ENCODE measurements around the gene ADNP.

ADNP gene

GRCh38 chr20:50844430-50845100 is 86.7 kb downstream of the ADNP start:
- DNase-seq = no peak

DNA sequence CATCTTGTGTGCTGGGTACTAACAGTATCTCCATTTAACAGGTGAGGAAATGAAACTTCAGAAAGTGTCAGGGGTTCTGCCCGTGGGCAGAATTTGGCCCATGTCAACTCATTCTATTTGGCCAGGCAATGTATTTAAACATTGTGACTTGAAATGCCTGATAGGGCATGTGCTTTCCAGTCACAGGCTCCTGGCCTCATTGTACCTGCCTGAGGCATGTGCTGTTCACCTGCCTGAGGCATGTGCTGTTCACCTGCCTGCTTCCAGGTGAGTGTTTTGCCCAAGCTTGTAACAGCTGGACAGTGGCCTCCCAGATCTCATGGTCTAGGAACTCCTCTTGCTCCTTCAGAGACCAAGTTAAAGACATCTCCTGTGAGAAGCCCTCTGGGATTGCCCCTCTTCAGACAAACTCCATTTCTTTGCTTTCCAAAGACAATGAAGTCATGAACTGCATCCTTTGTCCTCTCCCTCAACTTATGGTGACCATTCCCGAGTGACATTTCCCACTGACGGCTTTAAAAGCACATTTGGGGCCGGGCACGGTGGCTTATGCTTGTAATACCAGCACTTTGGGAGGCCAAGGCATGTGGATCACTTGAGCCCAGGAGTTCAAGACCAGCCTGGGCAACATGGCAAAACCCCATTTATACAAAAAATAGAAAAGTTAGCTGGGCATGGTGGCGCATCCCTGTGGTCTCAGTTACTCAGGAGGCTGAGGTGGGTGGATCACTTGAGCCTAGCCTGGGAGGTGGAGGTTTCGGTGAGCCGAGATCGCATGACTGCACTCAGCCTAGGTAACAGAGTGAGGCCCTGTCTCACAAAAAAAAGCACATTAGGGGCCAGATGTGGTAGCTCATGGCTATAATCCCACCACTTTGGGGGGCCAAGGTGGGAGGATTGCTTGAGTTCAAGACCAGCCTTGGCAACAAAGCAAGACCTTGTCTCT is 87.6 kb downstream of the ADNP start:
- DNase-seq = no peak

DNA sequence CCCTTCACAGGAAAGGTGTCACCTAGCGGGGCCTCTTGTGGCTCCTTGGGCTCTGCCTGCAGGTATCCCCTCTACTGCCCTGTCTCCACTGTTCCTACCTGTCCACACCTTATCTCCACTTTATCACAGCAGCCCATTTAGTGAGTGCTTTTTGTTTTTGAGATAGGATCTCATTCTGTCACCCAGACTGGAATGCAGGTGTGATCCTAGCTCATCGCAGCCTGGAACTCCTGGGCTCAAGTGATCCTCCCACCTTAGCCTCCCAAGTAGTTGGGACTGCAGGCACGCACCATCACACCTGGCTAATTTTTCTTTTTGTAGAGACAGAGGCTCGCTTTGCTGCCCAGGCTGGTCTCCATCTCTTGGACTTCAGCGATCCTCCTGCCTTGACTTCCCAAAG is 88.4 kb downstream of the ADNP start:
- DNase-seq = no peak
